Neuronal stem cell (in vitro differentiated cells): Measurements from ENCODE around the gene KCNAB1.
A peak's percentile ranks its signal among the peaks of the same experiment; 100 is the strongest.

Source experiments
- DNase-seq: peaks from one replicate; pipeline ENCODE4 v3.0.0-alpha.2; 2013; ENCODE audit warnings: low spot score
- H2AFZ ChIP-seq: one replicate; pipeline ENCODE4 v1.6.1; 2013; ENCODE audit warnings: mild to moderate bottlenecking, low read length, inconsistent platforms
- H2AK5ac ChIP-seq: 2 replicates; pipeline ENCODE4 v1.6.1; 2013; ENCODE audit warnings: low read depth, mild to moderate bottlenecking, inconsistent platforms, low read length, moderate library complexity, mixed read lengths
- H2BK120ac ChIP-seq: 2 replicates; pipeline ENCODE4 v1.6.1; 2013; ENCODE audit warnings: low read depth, mild to moderate bottlenecking, inconsistent platforms, low read length, moderate library complexity, mixed read lengths
- H2BK12ac ChIP-seq: one replicate; pipeline ENCODE4 v1.6.1; 2013; ENCODE audit warnings: low read length, inconsistent platforms
- H2BK15ac ChIP-seq: 2 replicates; pipeline ENCODE4 v1.6.1; 2013; ENCODE audit warnings: mild to moderate bottlenecking, low read length, inconsistent platforms, mixed read lengths
- H2BK5ac ChIP-seq: one replicate; pipeline ENCODE4 v1.6.1; 2013; ENCODE audit warnings: inconsistent platforms, mild to moderate bottlenecking, low read length, moderate library complexity
- H3K14ac ChIP-seq: one replicate; pipeline ENCODE4 v1.6.1; 2013; ENCODE audit warnings: low read length, inconsistent platforms
- H3K18ac ChIP-seq: 2 replicates; pipeline ENCODE4 v1.6.1; 2013; ENCODE audit warnings: low read length, inconsistent platforms
- H3K23ac ChIP-seq: 2 replicates; pipeline ENCODE4 v1.6.1; 2013; ENCODE audit warnings: low read depth, mild to moderate bottlenecking, mixed read lengths, low read length, inconsistent platforms; ENCODE audit not compliant: poor library complexity
- H3K27ac ChIP-seq: replicated peaks from 3 replicates; pipeline ENCODE4 v1.5.1; 2013; ENCODE audit warnings: low read length, inconsistent platforms
- H3K27me3 ChIP-seq, 3 experiments: 2 replicates each; pipeline ENCODE4 v1.6.1; 2013; ENCODE audit warnings: low read length in 3 of 3, mild to moderate bottlenecking in 2 of 3, inconsistent platforms in 1 of 3, low read depth in 1 of 3, mixed read lengths in 1 of 3, moderate library complexity in 1 of 3; ENCODE audit not compliant: control insufficient read depth in 3 of 3, insufficient read depth in 3 of 3
- H3K36me3 ChIP-seq, 2 donors: replicated peaks in 1 of 2; 2 replicates each; pipeline ENCODE4 v1.6.1; 2013; ENCODE audit warnings: low read length in 2 of 2; ENCODE audit not compliant: control insufficient read depth in 2 of 2, insufficient read depth in 2 of 2
- H3K4ac ChIP-seq: 2 replicates; pipeline ENCODE4 v1.6.1; 2013; ENCODE audit warnings: inconsistent platforms, mild to moderate bottlenecking, low read length, moderate library complexity
- H3K4me1 ChIP-seq, 2 donors: 1 replicate in 1 of 2; 2 replicates in 1 of 2; pipeline ENCODE4 v1.6.1; 2013; ENCODE audit warnings: low read length in 2 of 2, low read depth in 1 of 2; ENCODE audit not compliant: control insufficient read depth in 2 of 2, insufficient read depth in 1 of 2
- H3K4me2 ChIP-seq: one replicate; pipeline ENCODE4 v1.6.1; 2013; ENCODE audit warnings: mild to moderate bottlenecking, low read length, inconsistent platforms; ENCODE audit not compliant: insufficient read depth, poor library complexity, severe bottlenecking
- H3K4me3 ChIP-seq, 2 donors: 2 replicates each; pipeline ENCODE4 v1.5.1; 2013; ENCODE audit warnings: low read length in 2 of 2, mild to moderate bottlenecking in 2 of 2, inconsistent platforms in 1 of 2, moderate library complexity in 1 of 2
- H3K79me1 ChIP-seq: one replicate; pipeline ENCODE4 v1.6.1; 2013; ENCODE audit warnings: low read depth, mild to moderate bottlenecking, inconsistent platforms, low read length, moderate library complexity
- H3K9ac ChIP-seq: one replicate; pipeline ENCODE4 v1.6.1; 2013; ENCODE audit warnings: mild to moderate bottlenecking, low read depth, low read length, inconsistent platforms; ENCODE audit not compliant: poor library complexity
- H3K9me3 ChIP-seq, 2 donors: replicated peaks in 1 of 2; 2 replicates each; pipeline versions ENCODE3 to v1.6.1; 2013; ENCODE audit warnings: low read length in 2 of 2, mild to moderate bottlenecking in 2 of 2, inconsistent platforms in 1 of 2, low read depth in 1 of 2, mixed read lengths in 1 of 2, moderate library complexity in 1 of 2; ENCODE audit not compliant: control insufficient read depth in 2 of 2, insufficient read depth in 1 of 2
- H4K8ac ChIP-seq: one replicate; pipeline ENCODE4 v1.6.1; 2013; ENCODE audit warnings: low read depth, mild to moderate bottlenecking, inconsistent platforms, low read length, moderate library complexity
- H4K91ac ChIP-seq: one replicate; pipeline ENCODE4 v1.6.1; 2013; ENCODE audit warnings: low read length, low read depth, mild to moderate bottlenecking, inconsistent platforms; ENCODE audit not compliant: poor library complexity
- WGBS, 2 donors: extraction: QIAGEN DNeasy Blood & Tissue Kit; methylation state at CpG; one replicate each; pipeline ENCODE4 v1.1.7; 2013; ENCODE audit warnings: missing lambda C conversion rate in 2 of 2, mixed read lengths in 1 of 2; ENCODE audit not compliant: insufficient read length in 2 of 2, insufficient replicate concordance in 1 of 2; ENCODE audit errors: extremely low coverage in 2 of 2; 5-methylcytosine and 5-hydroxymethylcytosine counted together

The KCNAB1 gene

DNA sequence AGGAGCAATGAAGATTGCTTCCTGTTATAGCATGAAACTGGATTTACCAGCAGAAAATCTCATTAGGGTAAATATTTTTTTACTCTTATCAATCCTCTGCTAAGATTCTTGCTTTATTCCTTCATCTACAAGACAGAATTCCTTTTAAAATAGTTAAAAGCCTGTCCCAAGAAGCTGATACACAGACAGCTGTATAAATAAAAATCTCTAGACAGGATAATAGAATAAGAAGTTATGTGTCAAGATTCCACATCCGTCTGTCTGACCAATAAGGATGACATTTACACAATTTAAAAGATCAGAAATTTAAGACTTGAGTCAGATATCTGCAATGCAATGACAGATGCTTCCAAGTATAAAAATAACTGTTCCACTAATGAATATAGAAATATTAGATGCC is 376.9 kb downstream of the KCNAB1 start:
- Histone ChIP-seq H2BK120ac (no peak overlapping the region), H3K4me3 (no peak overlapping the region), H2BK12ac (no peak overlapping the region), H3K27ac (no peak overlapping the region), H2BK15ac (no peak overlapping the region), H3K27me3 (peaks cover 0 to 4% (median 0%) of the 10 kb centered on the region in 3 experiments), H3K9ac (no peak overlapping the region), H2AK5ac (no peak overlapping the region), H3K4me1 (peaks cover 0 to 2% of the 10 kb centered on the region in 2 donors), H3K23ac (no peak overlapping the region), H3K36me3 (no peaks in the 10 kb centered on the region), H4K91ac (no peak overlapping the region), H4K8ac (no peak overlapping the region), H3K4ac (no peak overlapping the region), H3K9me3 (no peaks in the 10 kb centered on the region), H2AFZ (no peak overlapping the region), H3K4me2 (no peak overlapping the region), H3K14ac (no peak overlapping the region), H2BK5ac (no peak overlapping the region), H3K18ac (no peak overlapping the region), H3K79me1 (no peaks in the 10 kb centered on the region)
- DNase-seq = no peak
- no CpG with 5 or more reads among the region's 1 CpG for WGBS, 2 donors

DNA sequence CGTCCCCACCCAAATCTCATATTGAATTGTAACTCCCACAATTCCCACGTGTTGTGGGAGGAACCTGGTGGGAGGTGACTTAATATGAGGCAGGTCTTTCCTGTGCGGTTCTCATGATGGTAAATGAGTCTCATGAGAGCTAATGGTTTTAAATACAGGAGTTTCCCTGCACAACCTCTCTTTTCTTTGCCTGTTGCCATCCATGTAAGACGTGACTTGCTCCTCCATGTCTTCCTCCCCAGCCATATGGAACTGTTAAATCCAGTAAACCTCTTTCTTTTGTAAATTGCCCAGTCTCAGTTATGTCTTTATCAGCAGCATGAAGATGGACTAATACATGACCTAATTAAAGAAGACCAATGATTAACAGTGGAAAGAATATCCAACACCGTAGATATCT is 377.9 kb downstream of the KCNAB1 start:
- no peak overlapping the region for H3K4me2 ChIP-seq
- H3K14ac ChIP-seq = no peak overlapping the region
- no peak overlapping the region for H2BK12ac ChIP-seq
- no CpG with 5 or more reads among the region's 5 CpGs for WGBS, 2 donors
- no peaks in the 10 kb centered on the region for H3K79me1 ChIP-seq
- no peak overlapping the region for H2AFZ ChIP-seq
- no peak for DNase-seq
- H3K27ac ChIP-seq = no peak overlapping the region
- no peak overlapping the region for H3K18ac ChIP-seq
- H3K36me3 ChIP-seq = no peaks in the 10 kb centered on the region
- H3K4ac ChIP-seq = no peak overlapping the region
- no peak overlapping the region for H4K8ac ChIP-seq
- H3K4me3 ChIP-seq = no peak overlapping the region
- H2BK15ac ChIP-seq = no peak overlapping the region
- H4K91ac ChIP-seq = no peak overlapping the region
- no peaks in the 10 kb centered on the region for H3K9me3 ChIP-seq
- H2BK5ac ChIP-seq = no peak overlapping the region
- no peak overlapping the region for H2AK5ac ChIP-seq
- H3K27me3 ChIP-seq = peaks cover 0 to 4% (median 0%) of the 10 kb centered on the region in 3 experiments
- H3K4me1 ChIP-seq = peaks cover 0 to 2% of the 10 kb centered on the region in 2 donors
- H3K9ac ChIP-seq = no peak overlapping the region
- H2BK120ac ChIP-seq = no peak overlapping the region
- no peak overlapping the region for H3K23ac ChIP-seq

- H3K23ac ChIP-seq = no peak overlapping the region
- peaks cover 0 to 11% (median 0%) of the 10 kb centered on the region in 3 experiments for H3K27me3 ChIP-seq
- H2BK5ac ChIP-seq = no peak overlapping the region
- H2BK120ac ChIP-seq = no peak overlapping the region
- no peak overlapping the region for H3K14ac ChIP-seq
- no peak overlapping the region for H3K4me2 ChIP-seq
- H3K4me1 ChIP-seq = no peaks in the 10 kb centered on the region
- H2AFZ ChIP-seq = no peak overlapping the region
- no peak overlapping the region for H4K8ac ChIP-seq
- H3K4ac ChIP-seq = no peak overlapping the region
- H4K91ac ChIP-seq = no peak overlapping the region
- H3K79me1 ChIP-seq = no peaks in the 10 kb centered on the region
- H2BK12ac ChIP-seq = no peak overlapping the region
- DNase-seq = no peak
- no peak overlapping the region for H3K18ac ChIP-seq
- H3K27ac ChIP-seq = no peak overlapping the region
- no peaks in the 10 kb centered on the region for H3K36me3 ChIP-seq
- H2BK15ac ChIP-seq = no peak overlapping the region
- no peak overlapping the region for H3K4me3 ChIP-seq
- no peak overlapping the region for H2AK5ac ChIP-seq
- H3K9me3 ChIP-seq = no peaks in the 10 kb centered on the region
- H3K9ac ChIP-seq = no peak overlapping the region
Observed at GRCh38 chr3:156507285-156507684, 386.9 kb downstream of the KCNAB1 start.

- Histone ChIP-seq H4K8ac (no peak overlapping the region), H3K36me3 (no peaks in the 10 kb centered on the region), H2BK120ac (no peak overlapping the region), H3K18ac (no peak overlapping the region), H3K4me2 (no peak overlapping the region), H3K4me3 (no peak overlapping the region), H3K4me1 (peaks cover 0 to 5% of the 10 kb centered on the region in 2 donors), H3K79me1 (no peaks in the 10 kb centered on the region), H3K9ac (no peak overlapping the region), H2BK15ac (no peak overlapping the region), H3K27me3 (peaks cover 0 to 5% (median 0%) of the 10 kb centered on the region in 3 experiments), H3K27ac (no peak overlapping the region), H2BK5ac (no peak overlapping the region), H3K9me3 (no peaks in the 10 kb centered on the region), H2BK12ac (no peak overlapping the region), H2AK5ac (no peak overlapping the region), H3K4ac (no peak overlapping the region), H2AFZ (no peak overlapping the region), H3K14ac (no peak overlapping the region), H3K23ac (no peak overlapping the region), H4K91ac (no peak overlapping the region)
- no CpG with 5 or more reads among the region's 5 CpGs for WGBS, 2 donors
- peak; percentile 21 for DNase-seq
Observed at GRCh38 chr3:156509189-156510174, 389.1 kb downstream of the KCNAB1 start.
